ENCODE data around the gene RPS6KA1.
A peak's percentile ranks its signal among the peaks of the same experiment; 100 is the strongest.
"Not testable (repeated sequence)": the region's sequence is repeated elsewhere in the genome, so short reads cannot be mapped to it uniquely, and the experiment has no call there.

RPS6KA1 gene

DNA sequence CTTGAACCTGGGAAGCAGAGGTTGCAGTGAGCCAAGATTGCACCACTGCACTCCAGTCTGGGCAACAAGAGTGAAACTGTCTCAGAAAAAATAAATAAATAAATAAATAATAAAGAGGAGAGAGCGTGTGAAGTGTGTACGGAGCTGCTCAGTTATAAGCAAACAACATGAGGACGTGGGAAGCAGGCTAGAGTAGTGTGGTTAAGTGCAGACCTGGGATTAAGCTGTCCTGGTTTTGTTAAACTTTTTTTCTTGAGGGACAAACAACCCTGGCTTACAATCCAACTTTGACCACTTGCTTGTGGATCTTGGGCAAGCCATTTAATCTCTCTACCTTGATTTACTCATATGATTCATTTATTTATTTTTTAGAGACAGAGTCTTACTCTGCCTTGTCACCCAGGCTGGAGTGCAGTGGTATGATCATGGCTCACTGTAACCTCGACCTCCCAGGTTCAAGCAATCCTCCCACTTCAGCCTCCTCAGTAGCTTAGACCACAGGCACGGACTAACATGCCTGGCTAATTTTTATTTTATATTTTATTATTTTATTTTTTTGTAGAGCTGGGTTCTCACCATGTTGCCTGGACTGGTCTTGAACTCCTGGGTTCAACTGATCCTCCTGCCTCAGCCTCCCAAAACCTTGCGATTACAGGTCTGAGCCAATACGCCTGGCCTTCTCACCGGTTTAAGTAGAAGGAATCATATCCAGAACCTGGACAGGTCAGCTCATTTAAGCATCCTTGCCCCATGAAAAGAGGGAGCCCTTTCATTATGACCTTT lies 52.7 kb downstream of the RPS6KA1 start:
- Histone ChIP-seq H3K36me3 (ENCODE audit: control insufficient read depth, insufficient read depth, low read length) (no peaks in the 10 kb centered on the region), H3K4me3 (replicated peaks; ENCODE audit: low read depth, low read length) (no peak overlapping the region), H3K27me3 (replicated peaks; ENCODE audit: control insufficient read depth, insufficient read depth, low read length) (no peaks in the 10 kb centered on the region)
- no peak for DNase-seq (ENCODE audit: extremely low read depth, insufficient read length)
- TF ChIP-seq, protein P1, sequence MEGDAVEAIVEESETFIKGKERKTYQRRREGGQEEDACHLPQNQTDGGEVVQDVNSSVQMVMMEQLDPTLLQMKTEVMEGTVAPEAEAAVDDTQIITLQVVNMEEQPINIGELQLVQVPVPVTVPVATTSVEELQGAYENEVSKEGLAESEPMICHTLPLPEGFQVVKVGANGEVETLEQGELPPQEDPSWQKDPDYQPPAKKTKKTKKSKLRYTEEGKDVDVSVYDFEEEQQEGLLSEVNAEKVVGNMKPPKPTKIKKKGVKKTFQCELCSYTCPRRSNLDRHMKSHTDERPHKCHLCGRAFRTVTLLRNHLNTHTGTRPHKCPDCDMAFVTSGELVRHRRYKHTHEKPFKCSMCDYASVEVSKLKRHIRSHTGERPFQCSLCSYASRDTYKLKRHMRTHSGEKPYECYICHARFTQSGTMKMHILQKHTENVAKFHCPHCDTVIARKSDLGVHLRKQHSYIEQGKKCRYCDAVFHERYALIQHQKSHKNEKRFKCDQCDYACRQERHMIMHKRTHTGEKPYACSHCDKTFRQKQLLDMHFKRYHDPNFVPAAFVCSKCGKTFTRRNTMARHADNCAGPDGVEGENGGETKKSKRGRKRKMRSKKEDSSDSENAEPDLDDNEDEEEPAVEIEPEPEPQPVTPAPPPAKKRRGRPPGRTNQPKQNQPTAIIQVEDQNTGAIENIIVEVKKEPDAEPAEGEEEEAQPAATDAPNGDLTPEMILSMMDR (IDR thresholded peaks at IDR 0.05; ENCODE audit: insufficient read depth, low read length, poor library complexity, severe bottlenecking) = no peak

DNA sequence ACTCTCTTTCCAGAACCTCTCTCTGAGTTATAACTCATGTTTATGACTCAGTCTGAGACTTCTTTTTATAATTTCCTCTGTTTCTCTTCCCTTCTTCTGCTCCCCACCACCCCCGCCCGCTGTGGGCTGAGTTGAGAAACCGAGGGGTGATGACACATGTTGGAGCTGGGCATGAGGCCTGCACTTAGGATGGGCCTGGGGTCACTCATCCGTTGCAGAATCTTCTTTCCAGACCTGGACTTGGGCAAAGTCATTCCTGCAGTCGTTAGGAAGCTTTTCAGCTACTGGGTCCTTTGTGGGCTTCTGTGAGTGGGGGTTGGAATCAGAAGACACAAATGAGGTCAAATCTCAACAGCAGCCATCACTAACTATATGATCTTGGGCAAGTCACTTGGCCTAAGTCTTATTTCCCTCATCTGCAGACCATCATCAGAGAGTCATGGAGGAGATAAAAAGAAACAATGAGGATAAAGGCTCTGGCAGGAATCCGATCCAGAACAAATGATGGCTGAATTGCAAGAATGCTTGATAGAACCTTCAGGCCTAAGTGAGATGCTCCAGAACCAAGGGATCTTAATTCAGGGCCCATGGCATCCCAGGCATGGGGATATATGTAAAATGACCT lies 53.4 kb downstream of the RPS6KA1 start:
- TF ChIP-seq, protein P1 (IDR thresholded peaks at IDR 0.05; ENCODE audit: insufficient read depth, low read length, poor library complexity, severe bottlenecking) = no peak
- peak; percentile 74 for DNase-seq (ENCODE audit: extremely low read depth, insufficient read length)
- Histone ChIP-seq H3K36me3 (ENCODE audit: control insufficient read depth, insufficient read depth, low read length) (no peaks in the 10 kb centered on the region), H3K4me3 (replicated peaks; ENCODE audit: low read depth, low read length) (no peak overlapping the region), H3K27me3 (replicated peaks; ENCODE audit: control insufficient read depth, insufficient read depth, low read length) (no peaks in the 10 kb centered on the region)

DNA sequence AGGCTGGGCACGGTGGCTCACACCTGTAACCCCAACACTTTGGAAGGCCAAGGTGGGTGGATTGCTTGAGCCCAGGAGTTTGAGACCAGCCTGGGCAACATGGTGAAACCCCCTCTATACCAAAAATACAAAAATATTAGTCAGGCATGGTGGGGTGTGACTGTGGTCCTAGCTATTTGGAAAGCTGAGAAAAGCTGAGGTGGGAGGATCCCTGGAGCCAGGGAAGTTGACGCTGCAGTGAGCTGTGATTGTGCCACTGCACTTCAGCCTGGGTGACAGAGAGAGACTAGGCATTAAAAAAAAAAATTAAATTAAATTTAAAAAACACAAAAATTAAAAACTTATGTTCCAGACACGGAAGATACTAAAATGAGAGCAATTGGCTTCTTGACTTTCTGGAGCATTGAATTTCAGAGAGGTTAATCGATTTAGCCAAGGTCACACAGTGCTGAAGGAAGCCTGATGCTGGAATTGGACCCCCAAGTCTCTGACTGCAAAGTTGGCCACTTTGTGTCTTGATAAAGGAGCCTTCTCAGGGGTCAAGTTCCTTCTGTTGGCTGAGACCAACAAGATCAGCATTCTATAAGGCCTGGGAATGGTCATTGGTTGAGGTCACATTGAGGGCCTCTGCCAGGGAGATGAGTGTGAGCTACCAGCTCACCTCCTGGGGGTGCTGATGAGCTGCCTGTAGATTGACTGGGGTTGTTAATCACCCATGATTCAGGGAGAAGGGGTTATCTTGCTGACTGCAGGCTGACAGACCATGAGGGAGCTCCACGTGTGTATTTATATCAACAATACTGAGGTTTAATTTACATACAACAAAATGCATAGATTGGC lies 54.3 kb downstream of the RPS6KA1 start:
- no peak for DNase-seq (ENCODE audit: extremely low read depth, insufficient read length)
- H3K4me3 ChIP-seq (replicated peaks; ENCODE audit: low read depth, low read length) = no peak overlapping the region
- H3K36me3 ChIP-seq (ENCODE audit: control insufficient read depth, insufficient read depth, low read length) = no peaks in the 10 kb centered on the region
- no peaks in the 10 kb centered on the region for H3K27me3 ChIP-seq (replicated peaks; ENCODE audit: control insufficient read depth, insufficient read depth, low read length)
- TF ChIP-seq, protein P1 (IDR thresholded peaks at IDR 0.05; ENCODE audit: insufficient read depth, low read length, poor library complexity, severe bottlenecking) = peak; percentile 49

DNA sequence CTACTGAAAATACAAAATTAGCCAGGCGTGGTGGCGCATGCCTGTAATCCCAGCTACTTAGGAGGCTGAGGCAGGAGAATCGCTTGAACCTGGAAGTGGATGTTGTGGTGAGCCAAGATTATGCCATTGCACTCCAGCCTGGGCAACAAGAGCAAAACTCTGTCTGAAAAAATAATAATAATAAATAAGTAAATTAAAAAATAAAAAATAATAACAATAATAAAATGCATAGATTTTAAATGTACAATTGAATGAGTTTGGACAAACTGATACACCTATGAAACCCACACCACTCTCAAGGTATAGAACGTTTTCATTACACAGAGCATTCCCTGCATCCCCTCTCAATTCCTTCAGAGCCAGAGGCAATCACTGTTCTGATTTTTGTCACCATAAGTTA lies 55.0 kb downstream of the RPS6KA1 start:
- not testable (repeated sequence) for H3K4me3 ChIP-seq (replicated peaks; ENCODE audit: low read depth, low read length); DNase-seq (ENCODE audit: extremely low read depth, insufficient read length); H3K36me3 ChIP-seq (ENCODE audit: control insufficient read depth, insufficient read depth, low read length); H3K27me3 ChIP-seq (replicated peaks; ENCODE audit: control insufficient read depth, insufficient read depth, low read length)

DNA sequence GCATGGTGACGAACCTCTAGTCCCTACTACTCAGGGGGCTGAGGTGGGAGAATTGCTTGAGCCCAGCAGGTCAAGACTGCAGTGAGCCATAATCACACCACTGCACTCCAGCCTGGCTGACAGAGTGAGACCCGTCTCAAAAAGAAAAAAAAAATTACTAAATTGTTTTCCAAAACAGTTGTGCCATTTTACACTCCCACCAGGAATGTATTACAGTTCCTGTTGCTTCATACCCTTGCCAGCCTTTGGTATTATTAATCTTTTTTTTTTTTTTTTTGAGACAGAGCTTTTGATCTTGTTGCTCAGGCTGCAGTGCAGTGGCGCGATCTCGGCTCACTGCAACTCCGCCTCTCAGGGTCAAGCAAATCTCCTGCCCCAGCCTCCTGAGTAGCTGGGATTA lies 55.9 kb downstream of the RPS6KA1 start:
- Histone ChIP-seq H3K4me3 (replicated peaks; ENCODE audit: low read depth, low read length) (no peak overlapping the region), H3K36me3 (ENCODE audit: control insufficient read depth, insufficient read depth, low read length) (no peaks in the 10 kb centered on the region), H3K27me3 (replicated peaks; ENCODE audit: control insufficient read depth, insufficient read depth, low read length) (no peaks in the 10 kb centered on the region)
- DNase-seq (ENCODE audit: extremely low read depth, insufficient read length) = no peak
- TF ChIP-seq, protein P1 (IDR thresholded peaks at IDR 0.05; ENCODE audit: insufficient read depth, low read length, poor library complexity, severe bottlenecking) = no peak

DNA sequence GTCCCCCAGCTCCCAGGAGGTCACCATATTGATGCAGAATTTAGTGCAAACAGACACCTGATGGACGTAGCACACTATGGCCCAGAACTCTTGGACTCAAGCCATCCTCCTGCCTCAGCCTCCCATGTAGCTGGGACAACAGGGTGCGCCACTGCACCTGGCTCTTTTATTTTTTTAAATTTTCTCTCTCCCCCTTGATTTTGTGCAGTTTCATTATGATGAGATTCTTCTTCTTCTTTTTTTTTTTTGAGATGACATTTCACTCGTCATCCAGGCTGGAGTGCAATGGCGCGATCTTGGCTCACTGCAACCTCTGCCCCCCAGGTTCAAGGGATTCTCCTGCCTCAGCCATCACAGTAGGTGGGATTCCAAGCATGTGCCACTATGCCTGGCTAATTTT lies 63.8 kb downstream of the RPS6KA1 start:
- Histone ChIP-seq H3K27me3 (replicated peaks; ENCODE audit: control insufficient read depth, insufficient read depth, low read length) (no peaks in the 10 kb centered on the region), H3K4me3 (replicated peaks; ENCODE audit: low read depth, low read length) (no peak overlapping the region), H3K36me3 (ENCODE audit: control insufficient read depth, insufficient read depth, low read length) (no peaks in the 10 kb centered on the region)
- no peak for DNase-seq (ENCODE audit: extremely low read depth, insufficient read length)
- TF ChIP-seq, protein P1 (IDR thresholded peaks at IDR 0.05; ENCODE audit: insufficient read depth, low read length, poor library complexity, severe bottlenecking) = no peak

DNA sequence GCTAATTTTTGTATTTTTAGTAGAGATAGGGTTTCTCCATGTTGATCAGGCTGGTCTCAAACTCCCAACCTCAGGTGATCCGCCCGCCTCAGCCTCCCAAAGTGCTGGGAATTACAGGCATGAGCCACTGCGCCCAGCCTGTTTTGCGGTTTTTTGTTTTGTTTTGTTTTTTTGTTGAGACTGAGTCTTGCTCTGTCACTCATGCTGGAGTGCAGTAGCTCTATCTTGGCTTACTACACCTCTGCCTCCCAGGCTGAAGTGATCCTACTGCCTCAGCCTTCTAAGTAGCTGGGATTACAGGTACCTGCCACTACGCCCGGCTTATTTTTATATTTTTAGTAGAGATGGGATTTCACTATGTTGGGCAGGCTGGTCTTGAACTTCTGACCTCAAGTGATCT lies 65.0 kb downstream of the RPS6KA1 start:
- not testable (repeated sequence) for H3K27me3 ChIP-seq (replicated peaks; ENCODE audit: control insufficient read depth, insufficient read depth, low read length); H3K36me3 ChIP-seq (ENCODE audit: control insufficient read depth, insufficient read depth, low read length); H3K4me3 ChIP-seq (replicated peaks; ENCODE audit: low read depth, low read length)

More for the DNA sequence above, 65.0 kb downstream of the RPS6KA1 start:
- not testable (repeated sequence) for DNase-seq (ENCODE audit: extremely low read depth, insufficient read length)
